ENCODE results near the gene TMEM178B. TPM values are rescaled to one million over a fixed set of nuclear protein-coding genes. Genes with fewer than 3 reads are reported as not detected.

The TMEM178B gene
- total and polyA plus RNA-seq, 2 experiments from 2014 or later: 0.39 to 0.46 TPM

DNA sequence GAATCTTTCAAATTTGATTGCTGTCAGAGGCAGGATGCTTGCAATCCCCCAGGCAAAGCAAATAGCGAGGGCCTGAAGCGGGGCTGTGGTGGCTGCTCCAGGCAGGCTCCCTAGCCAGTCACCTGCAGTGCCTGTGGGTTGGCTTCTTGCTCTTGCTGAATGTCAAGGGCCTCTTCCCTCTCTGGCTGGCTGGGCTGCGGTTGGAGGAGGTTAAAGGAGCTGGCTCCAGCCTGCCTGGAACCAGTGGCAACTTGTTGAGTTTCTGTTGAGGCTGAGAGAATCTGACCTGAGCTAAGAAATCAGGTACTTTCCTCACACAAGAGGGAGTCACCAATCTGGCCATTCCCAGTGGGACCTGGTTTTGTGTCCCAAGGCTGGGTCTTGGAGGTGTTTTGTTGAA, 134.7 kb downstream of the TMEM178B start:
- no peaks in the 10 kb centered on the region for H3K9me3 ChIP-seq (ENCODE audit: low read depth)
- no peak overlapping the region for H3K4me3 ChIP-seq
- H3K27me3 ChIP-seq: no peaks in the 10 kb centered on the region
- no peaks in the 10 kb centered on the region for H3K36me3 ChIP-seq
- H3K27ac ChIP-seq: no peak overlapping the region
- H3K4me1 ChIP-seq (ENCODE audit: low read depth): peaks cover 6% of the 10 kb centered on the region
- DNase-seq (ENCODE audit: low read depth in 1 of 2, low spot score in 1 of 2): peak in 1 of 2 donors; percentile 40
- TF ChIP-seq, protein P1, sequence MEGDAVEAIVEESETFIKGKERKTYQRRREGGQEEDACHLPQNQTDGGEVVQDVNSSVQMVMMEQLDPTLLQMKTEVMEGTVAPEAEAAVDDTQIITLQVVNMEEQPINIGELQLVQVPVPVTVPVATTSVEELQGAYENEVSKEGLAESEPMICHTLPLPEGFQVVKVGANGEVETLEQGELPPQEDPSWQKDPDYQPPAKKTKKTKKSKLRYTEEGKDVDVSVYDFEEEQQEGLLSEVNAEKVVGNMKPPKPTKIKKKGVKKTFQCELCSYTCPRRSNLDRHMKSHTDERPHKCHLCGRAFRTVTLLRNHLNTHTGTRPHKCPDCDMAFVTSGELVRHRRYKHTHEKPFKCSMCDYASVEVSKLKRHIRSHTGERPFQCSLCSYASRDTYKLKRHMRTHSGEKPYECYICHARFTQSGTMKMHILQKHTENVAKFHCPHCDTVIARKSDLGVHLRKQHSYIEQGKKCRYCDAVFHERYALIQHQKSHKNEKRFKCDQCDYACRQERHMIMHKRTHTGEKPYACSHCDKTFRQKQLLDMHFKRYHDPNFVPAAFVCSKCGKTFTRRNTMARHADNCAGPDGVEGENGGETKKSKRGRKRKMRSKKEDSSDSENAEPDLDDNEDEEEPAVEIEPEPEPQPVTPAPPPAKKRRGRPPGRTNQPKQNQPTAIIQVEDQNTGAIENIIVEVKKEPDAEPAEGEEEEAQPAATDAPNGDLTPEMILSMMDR (IDR thresholded peaks at IDR 0.05; ENCODE audit: low read depth, low read length): no peak

DNA sequence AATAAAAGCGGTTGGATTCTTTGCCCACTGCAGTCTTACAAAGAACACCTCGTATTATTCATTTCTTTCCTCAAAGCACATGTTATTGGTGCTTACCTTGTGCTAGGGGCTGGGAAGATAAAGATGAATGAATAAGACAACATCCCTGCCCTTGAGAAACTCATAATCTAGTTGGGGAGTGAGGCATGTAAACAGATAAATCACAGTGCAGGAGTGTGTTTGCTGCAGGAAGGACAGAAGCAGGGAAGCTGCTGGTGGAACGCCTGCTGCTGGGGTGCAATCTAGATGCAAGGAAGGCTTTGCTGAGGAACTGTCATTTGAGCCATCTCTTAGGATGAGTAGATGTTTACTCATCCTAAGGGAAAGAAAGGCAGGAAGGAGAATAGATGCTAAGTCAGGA, 135.6 kb downstream of the TMEM178B start:
- Histone ChIP-seq H3K9me3 (ENCODE audit: low read depth) (no peaks in the 10 kb centered on the region), H3K4me1 (ENCODE audit: low read depth) (peaks cover 12% of the 10 kb centered on the region), H3K36me3 (no peaks in the 10 kb centered on the region), H3K27me3 (no peaks in the 10 kb centered on the region), H3K4me3 (no peak overlapping the region), H3K27ac (no peak overlapping the region)
- no peak for DNase-seq (ENCODE audit: low read depth in 1 of 2, low spot score in 1 of 2)
- TF ChIP-seq, protein P1 (IDR thresholded peaks at IDR 0.05; ENCODE audit: low read depth, low read length): no peak

DNA sequence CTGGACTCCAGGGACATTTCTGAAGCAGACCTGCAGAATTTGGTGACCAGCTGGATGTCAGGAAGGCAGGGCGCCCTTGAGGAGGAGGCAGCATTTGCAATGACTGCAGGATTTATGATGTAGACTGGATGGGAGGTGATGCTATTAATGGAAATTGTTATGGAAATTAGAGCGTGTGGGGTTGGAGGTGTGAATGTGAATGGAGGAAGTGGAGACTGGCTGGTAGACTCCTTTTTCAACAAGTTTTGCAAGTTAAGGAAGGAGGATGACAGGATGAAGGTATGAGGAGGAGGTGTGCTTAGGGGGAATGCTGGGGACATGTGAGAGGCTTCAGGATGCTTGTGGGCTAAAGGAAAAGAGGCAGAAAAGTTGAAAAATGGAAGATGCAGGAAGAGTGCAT, 137.0 kb downstream of the TMEM178B start:
- no peak for DNase-seq (ENCODE audit: low read depth in 1 of 2, low spot score in 1 of 2)
- no peaks in the 10 kb centered on the region for H3K27me3 ChIP-seq
- H3K4me1 ChIP-seq (ENCODE audit: low read depth): peaks cover 18% of the 10 kb centered on the region
- no peak overlapping the region for H3K4me3 ChIP-seq
- no peaks in the 10 kb centered on the region for H3K9me3 ChIP-seq (ENCODE audit: low read depth)
- H3K36me3 ChIP-seq: no peaks in the 10 kb centered on the region
- TF ChIP-seq, protein P1 (IDR thresholded peaks at IDR 0.05; ENCODE audit: low read depth, low read length): no peak
- H3K27ac ChIP-seq: no peak overlapping the region

DNA sequence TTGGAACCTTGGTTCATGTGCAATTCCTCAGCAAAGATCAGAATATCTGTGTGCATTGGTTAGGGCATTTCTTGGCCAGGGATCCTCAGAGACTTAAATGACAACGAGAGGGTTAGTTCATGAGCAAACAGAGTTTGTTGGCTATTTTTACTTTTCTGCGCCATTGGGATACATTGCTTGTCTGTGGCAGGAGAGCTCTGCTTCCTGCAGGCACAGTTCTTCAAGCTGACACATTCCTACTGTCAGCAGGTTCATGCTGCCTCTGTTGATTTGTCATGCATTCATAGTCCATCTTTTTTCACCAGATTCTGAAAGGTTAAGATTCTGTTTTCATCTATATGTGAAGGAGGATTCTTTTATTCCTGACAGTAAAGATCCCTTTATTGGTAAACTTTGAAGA, 139.4 kb downstream of the TMEM178B start:
- Histone ChIP-seq H3K9me3 (ENCODE audit: low read depth) (no peaks in the 10 kb centered on the region), H3K4me1 (ENCODE audit: low read depth) (peaks cover 18% of the 10 kb centered on the region), H3K36me3 (no peaks in the 10 kb centered on the region), H3K27ac (no peak overlapping the region), H3K4me3 (no peak overlapping the region), H3K27me3 (no peaks in the 10 kb centered on the region)
- no peak for DNase-seq (ENCODE audit: low read depth in 1 of 2, low spot score in 1 of 2)
- TF ChIP-seq, protein P1 (IDR thresholded peaks at IDR 0.05; ENCODE audit: low read depth, low read length): no peak

DNA sequence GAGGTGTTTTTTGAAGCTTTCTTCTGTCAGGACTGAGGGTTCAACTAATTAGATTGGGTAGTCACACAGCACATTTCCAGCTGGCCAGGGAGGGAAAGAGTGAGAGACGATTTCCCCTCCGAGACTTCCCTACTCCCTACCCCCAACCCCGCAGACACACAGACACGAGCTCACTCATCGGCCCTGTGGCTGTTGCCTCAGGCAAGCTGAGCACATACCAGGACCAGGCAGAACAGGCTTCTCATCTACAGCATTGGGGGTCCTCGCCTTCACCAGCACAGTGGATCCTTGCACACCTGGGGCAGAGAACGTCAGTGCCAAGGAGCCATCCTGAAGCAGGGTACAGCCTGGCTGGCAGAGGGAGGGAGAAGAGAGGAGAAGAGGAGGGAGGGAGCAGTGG, 144.1 kb downstream of the TMEM178B start:
- TF ChIP-seq, protein P1 (IDR thresholded peaks at IDR 0.05; ENCODE audit: low read depth, low read length): no peak
- H3K4me3 ChIP-seq: no peak overlapping the region
- DNase-seq (ENCODE audit: low read depth in 1 of 2, low spot score in 1 of 2): no peak
- H3K36me3 ChIP-seq: no peaks in the 10 kb centered on the region
- no peaks in the 10 kb centered on the region for H3K27me3 ChIP-seq
- no peaks in the 10 kb centered on the region for H3K9me3 ChIP-seq (ENCODE audit: low read depth)
- peaks cover 18% of the 10 kb centered on the region for H3K4me1 ChIP-seq (ENCODE audit: low read depth)
- H3K27ac ChIP-seq: no peak overlapping the region

DNA sequence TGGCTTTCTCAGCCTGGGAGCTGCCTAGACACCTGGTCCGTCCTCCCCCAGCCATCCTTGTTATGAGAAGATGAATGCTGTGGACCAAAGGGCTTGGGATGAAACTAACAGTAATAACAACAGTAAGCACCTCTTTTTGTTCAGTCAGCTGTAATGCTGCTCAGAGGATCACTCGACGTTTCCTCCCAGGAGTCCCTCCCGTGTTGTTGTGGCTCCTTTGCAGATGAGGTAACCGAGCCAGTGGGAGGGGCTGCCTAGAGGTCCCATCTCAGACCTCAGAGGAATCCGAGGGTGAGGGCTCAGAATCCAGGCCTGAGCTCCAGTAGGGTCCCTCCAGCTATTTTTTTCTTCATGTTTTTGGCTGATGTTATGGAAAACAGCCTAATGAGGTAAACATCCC, 145.1 kb downstream of the TMEM178B start:
- DNase-seq (ENCODE audit: low read depth in 1 of 2, low spot score in 1 of 2): no peak
- no peak overlapping the region for H3K27ac ChIP-seq
- TF ChIP-seq, protein P1 (IDR thresholded peaks at IDR 0.05; ENCODE audit: low read depth, low read length): no peak
- H3K27me3 ChIP-seq: no peaks in the 10 kb centered on the region
- H3K4me3 ChIP-seq: no peak overlapping the region
- peaks cover 8% of the 10 kb centered on the region for H3K4me1 ChIP-seq (ENCODE audit: low read depth)
- no peaks in the 10 kb centered on the region for H3K36me3 ChIP-seq
- H3K9me3 ChIP-seq (ENCODE audit: low read depth): no peaks in the 10 kb centered on the region

Measured in cardiac muscle cell (in vitro differentiated cells and primary cell).